ENCODE results near the gene DRD4.

DRD4 gene

GRCh38 chr11:623349-623869, 13.7 kb upstream of the DRD4 start:
- DNase-seq, result no peak

DNA sequence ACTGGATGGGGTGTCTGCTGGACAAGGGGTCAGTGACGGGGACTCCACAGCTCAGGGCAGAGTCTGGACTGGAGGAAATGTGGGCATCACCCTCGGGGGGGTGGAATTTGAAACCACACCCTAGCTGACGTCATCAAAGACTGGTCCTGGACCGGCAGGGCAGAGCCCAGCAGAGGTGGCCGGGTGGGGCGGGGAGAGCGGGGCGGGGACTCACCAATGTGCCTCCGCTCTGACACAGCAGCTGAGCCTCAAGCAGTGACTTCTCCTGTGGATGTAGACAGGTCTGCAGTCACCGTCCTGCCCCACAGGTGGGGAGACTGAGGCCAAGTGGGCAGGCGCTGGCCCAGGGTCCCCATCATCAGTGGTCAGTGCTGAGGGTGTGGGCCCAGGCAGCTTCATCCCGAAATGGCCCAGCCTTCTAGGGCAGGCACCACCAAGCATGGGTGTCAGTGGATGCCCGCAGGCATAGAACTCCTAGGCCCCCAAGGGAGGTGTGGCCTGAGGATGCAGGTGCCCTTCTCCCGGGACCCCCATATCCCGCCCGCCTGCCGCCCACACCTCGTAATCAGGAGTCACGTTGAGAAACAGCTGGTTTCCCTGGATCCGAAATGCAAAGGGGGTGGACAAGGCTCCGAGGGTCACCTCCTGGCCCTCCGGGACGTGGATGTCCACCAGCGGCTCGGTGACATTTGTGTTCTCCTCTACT, 12.9 kb upstream of the DRD4 start:
- DNase-seq, result no peak

GRCh38 chr11:624705-625635, 12.1 kb upstream of the DRD4 start, which contains the start of gene CDHR5:
Gene CDHR5, minus strand, starts transcription at chr11:624955. Its CDS starts 53 bp downstream, at chr11:624902.
- no peak for DNase-seq

DNA sequence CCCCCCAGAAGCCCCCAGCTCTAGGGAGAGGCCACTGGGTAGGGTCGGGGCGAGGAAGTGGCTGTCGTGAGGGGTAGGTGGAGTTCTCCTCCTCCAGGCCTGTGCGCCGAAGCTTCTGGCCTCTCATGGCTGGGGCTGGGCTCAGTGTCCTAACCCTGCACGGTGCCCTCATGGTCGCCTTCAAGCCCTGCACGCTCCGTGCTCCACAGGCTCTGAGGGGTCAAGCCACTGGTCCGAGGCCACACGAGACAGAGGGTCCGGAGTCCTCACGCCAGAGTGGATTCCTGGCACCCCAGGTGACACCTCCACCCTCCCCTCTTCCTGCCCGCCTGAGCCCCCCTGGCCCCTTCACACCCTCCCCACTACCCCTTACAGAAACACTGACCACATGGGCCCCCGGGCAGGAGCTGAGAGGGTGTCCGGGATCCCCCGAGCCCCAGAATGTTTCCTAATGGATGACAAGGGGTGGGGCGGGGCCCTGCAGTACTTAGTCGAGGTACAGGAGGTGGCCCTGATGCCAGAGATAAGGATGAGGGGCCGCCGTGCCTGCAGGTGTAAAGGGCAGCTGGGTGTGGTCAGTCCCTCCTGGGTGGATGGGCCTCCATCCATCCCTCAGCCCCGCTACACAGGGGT, 11.3 kb upstream of the DRD4 start:
- DNase-seq, result no peak

DNA sequence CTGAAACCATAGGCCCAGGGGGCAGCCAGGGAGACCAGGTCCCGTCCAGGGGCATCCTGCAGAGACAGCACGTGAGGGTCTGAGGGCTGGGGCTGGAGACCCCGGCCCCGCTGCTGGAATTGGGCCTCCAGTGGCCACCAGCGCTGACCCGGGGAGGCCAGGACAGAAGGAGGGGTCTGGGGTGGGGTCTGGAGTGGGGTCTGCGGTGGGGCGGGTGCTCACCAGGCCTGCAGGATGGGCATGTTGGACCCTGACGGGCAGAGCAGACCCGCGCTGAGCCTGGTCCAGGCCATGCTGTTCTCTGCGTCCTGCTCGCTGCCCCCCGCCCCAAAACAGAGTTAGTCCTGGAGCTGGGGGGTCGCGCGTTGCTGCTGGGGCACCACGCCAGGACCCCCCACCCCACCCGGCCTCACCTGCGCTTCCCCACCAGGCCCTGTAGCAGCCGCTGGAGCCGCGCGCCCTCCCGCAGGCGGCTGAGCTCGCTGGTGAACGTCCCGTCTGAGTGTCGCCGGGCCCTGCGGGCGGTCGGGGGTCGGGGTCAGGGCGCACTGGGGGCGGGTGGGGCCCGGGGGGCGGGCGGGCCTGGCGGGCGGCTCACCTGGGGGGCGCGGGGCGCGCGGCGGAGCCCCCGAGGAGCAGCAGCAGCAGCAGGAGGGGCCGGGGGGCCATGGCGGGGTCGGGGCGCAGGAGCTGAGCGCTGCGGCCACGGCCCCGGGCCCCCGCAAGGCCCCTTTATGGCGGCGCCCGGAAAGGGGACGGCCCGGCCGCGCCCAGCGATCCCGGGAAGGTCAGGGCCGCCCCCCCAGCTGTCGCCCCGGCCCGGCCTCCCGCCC, 10.4 kb upstream of the DRD4 start, which contains the start of gene SCT:
SCT (minus strand) TSS at position 707 of the 833 bp plus-strand sequence; CDS start at position 669, 38 bp downstream.
- no peak for DNase-seq

DNA sequence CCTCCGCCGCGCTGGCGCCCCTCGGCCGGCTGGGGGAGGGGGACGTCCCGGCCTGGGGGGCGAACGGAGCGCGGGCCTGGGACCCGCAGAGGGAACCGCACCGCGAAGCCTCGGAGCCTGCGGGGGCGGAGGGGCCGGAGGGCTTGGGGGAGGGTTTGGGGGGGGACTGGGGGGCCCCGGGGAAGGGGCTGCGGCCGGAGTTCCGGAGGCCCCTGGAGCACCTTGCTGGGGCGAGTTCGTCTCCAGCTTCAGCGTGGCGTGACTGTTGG, 9.8 kb upstream of the DRD4 start:
- DNase-seq, result no peak

DNA sequence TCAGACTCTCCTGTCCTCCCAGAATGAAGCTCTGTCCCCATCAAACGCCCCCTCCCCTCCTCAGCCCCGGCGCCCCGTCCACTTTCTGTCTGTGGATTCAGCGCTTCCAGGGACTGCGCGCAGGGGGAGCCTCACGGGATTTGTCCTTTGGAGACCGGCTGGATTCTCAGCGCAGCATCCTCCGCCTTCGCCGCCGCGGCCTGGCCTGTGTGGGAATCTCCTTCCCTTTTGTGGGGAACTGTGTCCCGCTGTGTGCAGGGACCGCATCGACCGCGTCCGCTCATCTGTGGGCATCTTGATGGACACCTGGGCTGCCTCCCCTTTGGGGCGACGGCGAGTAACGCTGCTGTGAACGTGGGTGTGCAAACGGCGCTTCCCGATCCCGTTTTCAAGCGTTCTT, 9.0 kb upstream of the DRD4 start:
- no peak for DNase-seq

- peak in 1 of 4 experiments; percentile 15 for DNase-seq
Measured at GRCh38 chr11:629237-629583, 7.9 kb upstream of the DRD4 start.

GRCh38 chr11:630871-631270, 6.2 kb upstream of the DRD4 start:
- no peak for DNase-seq

GRCh38 chr11:635945-636510, 1.0 kb upstream of the DRD4 start:
- DNase-seq, result no peak

- DNase-seq, result no peak
Measured at GRCh38 chr11:637333-637592, 194 bp downstream of the DRD4 start.

GRCh38 chr11:637593-638521, 788 bp downstream of the DRD4 start:
- no peak for DNase-seq

GRCh38 chr11:638631-639331, 1.7 kb downstream of the DRD4 start:
- no peak for DNase-seq

GRCh38 chr11:639332-639955, 2.4 kb downstream of the DRD4 start:
- DNase-seq, result peak in 2 of 4 experiments; percentile 22 to 38

DNA sequence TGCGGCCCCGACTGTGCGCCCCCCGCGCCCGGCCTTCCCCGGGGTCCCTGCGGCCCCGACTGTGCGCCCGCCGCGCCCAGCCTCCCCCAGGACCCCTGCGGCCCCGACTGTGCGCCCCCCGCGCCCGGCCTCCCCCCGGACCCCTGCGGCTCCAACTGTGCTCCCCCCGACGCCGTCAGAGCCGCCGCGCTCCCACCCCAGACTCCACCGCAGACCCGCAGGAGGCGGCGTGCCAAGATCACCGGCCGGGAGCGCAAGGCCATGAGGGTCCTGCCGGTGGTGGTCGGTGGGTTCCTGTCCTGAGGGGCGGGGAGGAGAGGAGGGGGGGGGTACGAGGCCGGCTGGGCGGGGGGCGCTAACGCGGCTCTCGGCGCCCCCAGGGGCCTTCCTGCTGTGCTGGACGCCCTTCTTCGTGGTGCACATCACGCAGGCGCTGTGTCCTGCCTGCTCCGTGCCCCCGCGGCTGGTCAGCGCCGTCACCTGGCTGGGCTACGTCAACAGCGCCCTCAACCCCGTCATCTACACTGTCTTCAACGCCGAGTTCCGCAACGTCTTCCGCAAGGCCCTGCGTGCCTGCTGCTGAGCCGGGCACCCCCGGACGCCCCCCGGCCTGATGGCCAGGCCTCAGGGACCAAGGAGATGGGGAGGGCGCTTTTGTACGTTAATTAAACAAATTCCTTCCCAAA, 3.1 kb downstream of the DRD4 start:
- peak; percentile 54 to 72 (median 64) for DNase-seq

GRCh38 chr11:641806-642370, 4.8 kb downstream of the DRD4 start:
- DNase-seq, result no peak

DNA sequence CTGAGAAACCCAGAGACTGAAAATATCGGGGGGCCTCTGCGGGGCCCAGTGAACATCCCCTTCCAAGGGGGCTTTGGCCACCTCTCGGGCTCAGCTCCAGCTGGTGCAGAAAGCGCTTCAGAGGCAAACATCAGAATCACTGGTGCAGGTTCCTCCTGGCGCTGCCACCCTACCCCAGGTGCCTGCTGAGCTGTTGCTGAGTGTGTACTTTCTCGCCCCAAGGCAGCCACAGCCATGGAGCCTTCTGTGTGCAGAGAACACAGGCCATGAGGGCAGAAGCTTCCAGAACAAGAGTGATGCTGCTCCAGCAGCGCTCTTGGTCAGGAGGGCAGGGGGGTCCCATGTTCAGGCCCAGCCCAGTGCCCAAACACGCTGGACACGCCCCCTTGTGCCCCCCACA, 6.3 kb downstream of the DRD4 start:
- no peak for DNase-seq

- no peak for DNase-seq
Measured at GRCh38 chr11:643849-644738, 7.0 kb downstream of the DRD4 start.
